HepG2 (cell line): Measurements from ENCODE around the gene BAG5. TPM values are rescaled to one million over a fixed set of nuclear protein-coding genes. Genes with fewer than 3 reads are reported as not detected.

Experiments used
- ATM ChIP-seq: fragments of 450-650 bp; IDR thresholded peaks from 2 replicates; pipeline ENCODE4 v1.7.1; 2017; ENCODE audit warnings: mild to moderate bottlenecking, borderline replicate concordance
- FOXP4 ChIP-seq: sonication (generic); formaldehyde crosslinking; IDR thresholded peaks from 2 replicates; pipeline ENCODE4 v1.4.0; 2020; ENCODE audit warnings: missing genetic modification reagents
- HDAC6 ChIP-seq: fragments of 200-600 bp; sonication (generic); IDR thresholded peaks from 2 replicates; pipeline ENCODE4 v1.7.0; 2017; ENCODE audit warnings: mild to moderate bottlenecking, antibody characterized with exemption, low read length, low read depth
- IKZF4 ChIP-seq: sonication (generic); formaldehyde crosslinking; IDR thresholded peaks from 2 replicates; pipeline ENCODE4 v1.5.1; 2020; ENCODE audit warnings: borderline replicate concordance, mild to moderate bottlenecking, low read depth, missing genetic modification reagents; ENCODE audit errors: not compliant biosample characterization
- IRF9 ChIP-seq: sonication (generic); formaldehyde crosslinking; IDR thresholded peaks from 2 replicates; pipeline ENCODE4 v1.8.0; 2022; ENCODE audit warnings: missing genetic modification reagents, mild to moderate bottlenecking, borderline replicate concordance
- IRX3 ChIP-seq: sonication (generic); formaldehyde crosslinking; IDR thresholded peaks from 2 replicates; pipeline ENCODE4 v1.8.1; 2023; ENCODE audit warnings: mild to moderate bottlenecking, low read depth, missing genetic modification reagents, borderline replicate concordance
- ISL2 ChIP-seq: sonication (generic); formaldehyde crosslinking; IDR thresholded peaks from 2 replicates; pipeline ENCODE4 v1.5.0; 2020; ENCODE audit warnings: missing genetic modification reagents
- MYPOP ChIP-seq: sonication (generic); formaldehyde crosslinking; IDR thresholded peaks from 2 replicates; pipeline ENCODE4 v1.8.1; 2023; ENCODE audit warnings: mild to moderate bottlenecking, moderate library complexity, missing genetic modification reagents
- NFRKB ChIP-seq: fragments of 450-650 bp; IDR thresholded peaks from 2 replicates; pipeline ENCODE4 v1.6.1; 2017
- SALL1 ChIP-seq: sonication (generic); formaldehyde crosslinking; IDR thresholded peaks from 2 replicates; pipeline ENCODE4 v1.8.0; 2022; ENCODE audit warnings: mild to moderate bottlenecking, missing genetic modification reagents
- SNRNP70 ChIP-seq: fragments of 200-400 bp; formaldehyde crosslinking; IDR thresholded peaks from 2 replicates; pipeline ENCODE4 v1.6.1; 2017; ENCODE audit warnings: mild to moderate bottlenecking, low read depth, low read length, moderate library complexity
- TAF15 ChIP-seq: fragments of 200-400 bp; formaldehyde crosslinking; IDR thresholded peaks from one replicate; pipeline ENCODE4 v1.6.1; 2018; ENCODE audit warnings: mild to moderate bottlenecking, low read depth, low read length; ENCODE audit not compliant: poor library complexity, severe bottlenecking
- TCF12 ChIP-seq, 2 experiments: fragments of 450-650 bp in 1 of 2; sonication (generic) in 1 of 2; formaldehyde crosslinking in 1 of 2; IDR thresholded peaks; 2 replicates each; pipeline versions ENCODE4 v1.6.1 to v1.8.0; 2017 to 2022; ENCODE audit warnings: antibody characterized with exemption in 1 of 2, mild to moderate bottlenecking in 1 of 2, missing genetic modification reagents in 1 of 2, moderate library complexity in 1 of 2
- TEAD2 ChIP-seq: sonication (generic); formaldehyde crosslinking; IDR thresholded peaks from 2 replicates; pipeline ENCODE4 v1.9.0; 2021; ENCODE audit warnings: missing genetic modification reagents
- THAP9 ChIP-seq: sonication (generic); formaldehyde crosslinking; IDR thresholded peaks from 2 replicates; pipeline ENCODE4; 2020; ENCODE audit warnings: missing genetic modification reagents, mild to moderate bottlenecking, borderline replicate concordance
- ZBTB7A ChIP-seq: sonication (generic); formaldehyde crosslinking; IDR thresholded peaks from 2 replicates; pipeline ENCODE4 v1.8.0; 2022; ENCODE audit warnings: mild to moderate bottlenecking, missing genetic modification reagents
- ZFX ChIP-seq: sonication (generic); formaldehyde crosslinking; IDR thresholded peaks from 2 replicates; pipeline ENCODE4 v1.4.0; 2020; ENCODE audit warnings: mild to moderate bottlenecking, low read depth, missing genetic modification reagents, moderate library complexity
- ZNF264 ChIP-seq: sonication (generic); formaldehyde crosslinking; IDR thresholded peaks from 2 replicates; pipeline ENCODE4 v1.4.0; 2020; ENCODE audit warnings: missing genetic modification reagents
- ZNF766 ChIP-seq: sonication (generic); formaldehyde crosslinking; IDR thresholded peaks from 2 replicates; pipeline ENCODE4 v1.5.0; 2020; ENCODE audit warnings: missing genetic modification reagents, borderline replicate concordance
- polyA plus RNA-seq, 8 experiments: library from polyadenylated mRNA; depleted of rRNA in 3 of 8; stranded (reverse) in 7 of 8; unstranded in 1 of 8; fragments of >200 nt; fragmentation: Illumina TruSeq in 4 of 8; extraction: Trizol in 4 of 8; gene quantifications; 2 replicates each; pipeline versions ENCODE4 v1.2.1 to v1.2.3, GENCODE V29; 2011 to 2016; ENCODE audit warnings: low read depth in 4 of 8, missing spikeins in 1 of 8, mixed read lengths in 1 of 8; ENCODE audit not compliant: insufficient read depth in 1 of 8
- total RNA-seq, 5 experiments: library from RNA; depleted of rRNA; stranded (reverse); fragments of >200 nt; fragmentation: Illumina TruSeq; extraction: Trizol; gene quantifications; 2 replicates each; pipeline ENCODE4 v1.2.3, GENCODE V29; 2016; ENCODE audit warnings: low read depth in 1 of 5

Gene BAG5
- total and polyA plus RNA-seq, 2 of the 13 experiments (the other 11 are each of a cell fraction or from before 2014, with no cell fraction given): 3.5 to 21.0 TPM

GRCh38 chr14:103546652-103547454 is 15.6 kb downstream of the BAG5 start (continued):
- peak; percentile 73; the same call in 1 of the 2 replicates for TF ChIP-seq IRF9 (CRISPR knock-in tag)
- no peak for TF ChIP-seq MYPOP
- TF ChIP-seq IRX3 (CRISPR knock-in tag): no peak
- peak; percentile 13; the same call in 1 of the 2 replicates for TF ChIP-seq ZBTB7A
- TF ChIP-seq TAF15: no peak
- TF ChIP-seq THAP9 (CRISPR knock-in tag): no peak
- TF ChIP-seq ZFX (CRISPR knock-in tag): peak; percentile 49
- TF ChIP-seq SALL1 (CRISPR knock-in tag): peak; percentile 57
- no peak for TF ChIP-seq IKZF4 (CRISPR knock-in tag)
- no peak for TF ChIP-seq SNRNP70
- 0 out of 2 replicates have a peak, but pooled peaks have one; percentile 37 for TF ChIP-seq ZNF264 (CRISPR knock-in tag)
- TF ChIP-seq TEAD2 (CRISPR knock-in tag): no peak
- no peak for TF ChIP-seq NFRKB
- TF ChIP-seq HDAC6: no peak
- TF ChIP-seq ATM: no peak
- peak; percentile 61 for TF ChIP-seq ISL2 (CRISPR knock-in tag)
- no peak for TF ChIP-seq TCF12 (IDR thresholded peaks at IDR 0.05)
- no peak for TF ChIP-seq TCF12 (CRISPR knock-in tag; IDR thresholded peaks at IDR 0.05)
- TF ChIP-seq FOXP4 (CRISPR knock-in tag): 0 out of 2 replicates have a peak, but pooled peaks have one; percentile 17
- peak; percentile 78; the same call in 1 of the 2 replicates for TF ChIP-seq ZNF766 (CRISPR knock-in tag)
